Lung (tissue), 12 donors: Measurements from ENCODE around the gene COG5. TPM values are rescaled to one million over a fixed set of nuclear protein-coding genes. Genes with fewer than 3 reads are reported as not detected.

ENCODE experiments used
- ATAC-seq: fragments of 200-7000 bp; cut with Tn5 transposase; one replicate; pipeline ENCODE4 v1.9.1; 2020; ENCODE audit warnings: moderate number of reproducible peaks; ENCODE audit not compliant: insufficient read depth, low FRiP score
- DNase-seq, 3 donors: peaks; one replicate each; pipeline ENCODE4 v3.0.0-alpha.2; 2013 to 2017
- H3K27ac ChIP-seq, 2 donors: one replicate each; pipeline ENCODE4 v1.5.1; 2013; ENCODE audit warnings: mild to moderate bottlenecking in 2 of 2, moderate library complexity in 2 of 2, control low read depth in 1 of 2, inconsistent platforms in 1 of 2, low read depth in 1 of 2, low read length in 1 of 2
- H3K27me3 ChIP-seq, 3 donors: one replicate each; pipeline ENCODE4 v1.5.1; 2013; ENCODE audit warnings: low read length in 2 of 3; ENCODE audit not compliant: control insufficient read depth in 3 of 3, insufficient read depth in 3 of 3
- H3K36me3 ChIP-seq, 4 donors: one replicate each; pipeline ENCODE4 v1.5.1; 2013; ENCODE audit warnings: low read length in 4 of 4, mild to moderate bottlenecking in 1 of 4, moderate library complexity in 1 of 4; ENCODE audit not compliant: control insufficient read depth in 4 of 4, insufficient read depth in 4 of 4
- H3K4me1 ChIP-seq, 5 donors: one replicate each; pipeline ENCODE4 v1.5.1; 2013; ENCODE audit warnings: low read length in 5 of 5, mild to moderate bottlenecking in 2 of 5, moderate library complexity in 1 of 5; ENCODE audit not compliant: control insufficient read depth in 5 of 5, insufficient read depth in 5 of 5
- H3K4me3 ChIP-seq: one replicate; pipeline ENCODE4 v1.5.1; 2013; ENCODE audit warnings: mild to moderate bottlenecking, control low read depth, moderate library complexity
- H3K9ac ChIP-seq, 2 donors: one replicate each; pipeline ENCODE4 v1.5.1; 2013; ENCODE audit warnings: low read length in 2 of 2, control low read depth in 1 of 2; ENCODE audit not compliant: insufficient read depth in 1 of 2
- H3K9me3 ChIP-seq, 4 donors: one replicate each; pipeline ENCODE4 v1.5.1; 2013; ENCODE audit warnings: low read length in 3 of 4, mild to moderate bottlenecking in 1 of 4, moderate library complexity in 1 of 4; ENCODE audit not compliant: control insufficient read depth in 4 of 4, insufficient read depth in 3 of 4
- WGBS, 2 donors: extraction: QIAGEN DNeasy Blood & Tissue Kit; methylation state at CpG; one replicate each; pipeline ENCODE4 v1.1.7; 2013; 5-methylcytosine and 5-hydroxymethylcytosine counted together
- polyA plus RNA-seq, 2 donors: library from polyadenylated mRNA; stranded (reverse); fragments of 200-250 nt; gene quantifications; one replicate each; pipeline ENCODE4 v1.2.1, GENCODE V29; 2013
- total RNA-seq, 2 donors: library from RNA; depleted of rRNA in 1 of 2; stranded (reverse); fragments of >200 nt in 1 of 2; gene quantifications; one replicate each; pipeline ENCODE4 v1.2.1, GENCODE V29; 2014 to 2021
- TF ChIP-seq, protein P1 (sequence below): IDR thresholded peaks from 2 replicates; pipeline ENCODE4 v1.5.1; 2012; ENCODE audit warnings: mild to moderate bottlenecking; ENCODE audit errors: control extremely low read depth, extremely low read depth
- donor health status: control.
- donor health status: control.
- donor health status: Bipolar disorder and iron deficiency.
- donor health status: healthy.
- donor health status: DM: yes; HTN: yes; CAD: no.

COG5 gene
- total and polyA plus RNA-seq, 4 donors, result 5.6 to 101 (median 27.2) TPM

DNA sequence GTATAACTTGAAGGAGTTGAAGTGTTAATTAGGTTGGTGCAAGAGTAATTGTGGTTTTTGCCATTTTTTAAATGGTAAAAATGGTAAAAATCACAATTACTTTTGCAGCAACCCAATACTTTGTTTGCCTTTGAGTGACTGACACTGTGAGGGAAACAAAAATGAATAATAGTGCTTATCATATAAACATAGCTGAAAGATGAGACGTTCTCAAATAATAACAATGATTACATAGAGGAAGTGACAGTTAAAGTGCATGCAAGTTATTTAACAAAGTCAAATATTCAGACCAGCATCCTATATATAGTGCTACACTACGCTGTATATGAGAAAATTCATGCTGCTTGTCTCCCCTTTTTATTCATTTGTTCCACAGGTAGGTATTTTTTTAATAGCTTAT is 399.6 kb downstream of the COG5 start:
- peaks cover 0 to 6% (median 0%) of the 10 kb centered on the region in 5 donors for H3K4me1 ChIP-seq
- WGBS, 2 donors, result 46 to 52% methylated on average over 2 of the region's 2 CpGs
- no peaks in the 10 kb centered on the region for H3K9me3 ChIP-seq
- DNase-seq, result peak in 1 of 3 donors; percentile 10
- TF ChIP-seq, protein P1, sequence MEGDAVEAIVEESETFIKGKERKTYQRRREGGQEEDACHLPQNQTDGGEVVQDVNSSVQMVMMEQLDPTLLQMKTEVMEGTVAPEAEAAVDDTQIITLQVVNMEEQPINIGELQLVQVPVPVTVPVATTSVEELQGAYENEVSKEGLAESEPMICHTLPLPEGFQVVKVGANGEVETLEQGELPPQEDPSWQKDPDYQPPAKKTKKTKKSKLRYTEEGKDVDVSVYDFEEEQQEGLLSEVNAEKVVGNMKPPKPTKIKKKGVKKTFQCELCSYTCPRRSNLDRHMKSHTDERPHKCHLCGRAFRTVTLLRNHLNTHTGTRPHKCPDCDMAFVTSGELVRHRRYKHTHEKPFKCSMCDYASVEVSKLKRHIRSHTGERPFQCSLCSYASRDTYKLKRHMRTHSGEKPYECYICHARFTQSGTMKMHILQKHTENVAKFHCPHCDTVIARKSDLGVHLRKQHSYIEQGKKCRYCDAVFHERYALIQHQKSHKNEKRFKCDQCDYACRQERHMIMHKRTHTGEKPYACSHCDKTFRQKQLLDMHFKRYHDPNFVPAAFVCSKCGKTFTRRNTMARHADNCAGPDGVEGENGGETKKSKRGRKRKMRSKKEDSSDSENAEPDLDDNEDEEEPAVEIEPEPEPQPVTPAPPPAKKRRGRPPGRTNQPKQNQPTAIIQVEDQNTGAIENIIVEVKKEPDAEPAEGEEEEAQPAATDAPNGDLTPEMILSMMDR, result no peak
- H3K9ac ChIP-seq, result no peak overlapping the region
- H3K36me3 ChIP-seq, result peaks cover 0 to under 1% (median 0%) of the 10 kb centered on the region in 4 donors
- ATAC-seq, result no peak
- no peaks in the 10 kb centered on the region for H3K27me3 ChIP-seq
- no peak overlapping the region for H3K27ac ChIP-seq
- no peak overlapping the region for H3K4me3 ChIP-seq

DNA sequence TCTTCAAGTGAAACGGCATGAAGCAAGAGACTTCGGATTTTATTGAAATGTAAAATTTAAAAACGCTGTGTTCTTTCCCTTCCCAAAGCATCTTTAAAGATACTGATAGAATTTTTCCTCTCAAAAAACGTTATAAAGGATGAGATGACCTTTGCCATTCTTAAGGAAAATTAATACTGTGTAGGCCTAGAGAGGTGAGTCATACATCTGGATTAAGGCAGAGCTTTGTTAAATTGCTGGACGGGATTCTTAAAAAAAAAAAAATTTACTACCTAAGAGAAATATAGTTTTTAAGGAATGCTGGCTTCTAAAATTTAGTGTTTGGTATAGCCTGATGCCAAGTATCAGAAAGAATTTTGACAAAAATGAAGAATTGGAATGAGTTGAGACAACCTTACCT is 401.2 kb downstream of the COG5 start:
- H3K27me3 ChIP-seq, result no peaks in the 10 kb centered on the region
- no peak overlapping the region for H3K4me3 ChIP-seq
- H3K9me3 ChIP-seq, result no peaks in the 10 kb centered on the region
- H3K4me1 ChIP-seq, result peaks cover 0 to 6% (median 0%) of the 10 kb centered on the region in 5 donors
- peaks cover 0 to 3% (median 0%) of the 10 kb centered on the region in 4 donors for H3K36me3 ChIP-seq
- H3K9ac ChIP-seq, result no peak overlapping the region
- no peak overlapping the region for H3K27ac ChIP-seq
- ATAC-seq, result no peak
- 88 to 90% methylated on average over 5 of the region's 5 CpGs for WGBS, 2 donors
- no peak for DNase-seq
- TF ChIP-seq, protein P1, result no peak

DNA sequence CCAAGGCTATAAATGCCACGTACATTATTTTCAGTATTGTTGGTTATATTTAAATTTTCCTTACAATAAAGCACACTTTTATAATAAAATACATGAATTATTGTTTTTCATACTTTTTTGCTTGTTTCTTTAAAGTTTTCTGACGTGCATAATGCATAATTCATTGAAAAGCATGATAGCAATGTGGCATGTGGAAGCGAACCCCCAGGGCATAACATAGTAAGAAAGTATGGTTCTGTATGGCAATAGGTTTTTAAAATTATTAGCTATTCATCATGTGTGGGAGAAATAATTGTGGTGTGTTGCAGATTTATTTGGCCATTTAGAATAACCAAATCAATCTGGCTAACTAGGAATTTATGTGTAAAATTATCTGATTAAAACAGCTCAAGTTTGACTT is 402.3 kb downstream of the COG5 start:
- no peak for DNase-seq
- no peak overlapping the region for H3K9ac ChIP-seq
- 94% methylated on average over 3 of the region's 3 CpGs for WGBS, 2 donors
- peaks cover 0 to 3% (median under 1%) of the 10 kb centered on the region in 4 donors for H3K36me3 ChIP-seq
- no peaks in the 10 kb centered on the region for H3K9me3 ChIP-seq
- ATAC-seq, result no peak
- H3K4me1 ChIP-seq, result peaks cover 0 to 6% (median 0%) of the 10 kb centered on the region in 5 donors
- TF ChIP-seq, protein P1, result no peak
- no peaks in the 10 kb centered on the region for H3K27me3 ChIP-seq
- no peak overlapping the region for H3K27ac ChIP-seq
- H3K4me3 ChIP-seq, result no peak overlapping the region

DNA sequence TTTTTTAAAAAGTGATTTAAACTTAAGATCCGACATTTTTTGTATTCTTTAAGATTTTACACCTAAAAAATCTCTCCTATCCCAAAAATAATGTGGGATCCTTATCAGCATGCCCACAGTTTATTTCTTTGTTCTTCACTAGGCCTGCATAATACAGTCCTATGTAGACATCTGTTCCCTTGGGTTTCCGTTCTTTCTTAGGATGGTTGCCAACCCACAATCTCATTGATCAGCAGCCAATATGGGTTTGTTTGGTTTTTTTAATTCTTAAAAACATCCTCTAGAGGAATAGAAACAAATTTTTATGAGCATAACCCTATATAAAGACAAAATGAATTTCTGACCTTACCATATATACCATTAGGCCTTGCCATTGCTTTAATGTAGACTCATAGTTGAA is 403.3 kb downstream of the COG5 start:
- 59 to 69% methylated on average over 2 of the region's 2 CpGs for WGBS, 2 donors
- TF ChIP-seq, protein P1, result no peak
- DNase-seq, result peak in 2 of 3 donors; percentile 21 to 26
- no peak overlapping the region for H3K27ac ChIP-seq
- no peak overlapping the region for H3K4me3 ChIP-seq
- no peaks in the 10 kb centered on the region for H3K27me3 ChIP-seq
- peaks cover 0 to 3% (median under 1%) of the 10 kb centered on the region in 4 donors for H3K36me3 ChIP-seq
- ATAC-seq, result no peak
- H3K4me1 ChIP-seq, result peaks cover 0 to 6% (median 0%) of the 10 kb centered on the region in 5 donors
- H3K9me3 ChIP-seq, result no peaks in the 10 kb centered on the region
- H3K9ac ChIP-seq, result no peak overlapping the region
